ENCODE data around the gene RNF103.
"Not testable (repeated sequence)": the region's sequence is repeated elsewhere in the genome, so short reads cannot be mapped to it uniquely, and the experiment has no call there.

Gene RNF103

GRCh38 chr2:86593266-86593665 is 30.4 kb downstream of the RNF103 start:
- TF ChIP-seq, protein P1, sequence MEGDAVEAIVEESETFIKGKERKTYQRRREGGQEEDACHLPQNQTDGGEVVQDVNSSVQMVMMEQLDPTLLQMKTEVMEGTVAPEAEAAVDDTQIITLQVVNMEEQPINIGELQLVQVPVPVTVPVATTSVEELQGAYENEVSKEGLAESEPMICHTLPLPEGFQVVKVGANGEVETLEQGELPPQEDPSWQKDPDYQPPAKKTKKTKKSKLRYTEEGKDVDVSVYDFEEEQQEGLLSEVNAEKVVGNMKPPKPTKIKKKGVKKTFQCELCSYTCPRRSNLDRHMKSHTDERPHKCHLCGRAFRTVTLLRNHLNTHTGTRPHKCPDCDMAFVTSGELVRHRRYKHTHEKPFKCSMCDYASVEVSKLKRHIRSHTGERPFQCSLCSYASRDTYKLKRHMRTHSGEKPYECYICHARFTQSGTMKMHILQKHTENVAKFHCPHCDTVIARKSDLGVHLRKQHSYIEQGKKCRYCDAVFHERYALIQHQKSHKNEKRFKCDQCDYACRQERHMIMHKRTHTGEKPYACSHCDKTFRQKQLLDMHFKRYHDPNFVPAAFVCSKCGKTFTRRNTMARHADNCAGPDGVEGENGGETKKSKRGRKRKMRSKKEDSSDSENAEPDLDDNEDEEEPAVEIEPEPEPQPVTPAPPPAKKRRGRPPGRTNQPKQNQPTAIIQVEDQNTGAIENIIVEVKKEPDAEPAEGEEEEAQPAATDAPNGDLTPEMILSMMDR (IDR thresholded peaks at IDR 0.05; ENCODE audit: extremely low read depth, missing control alignments) = no peak
- no peak for DNase-seq (ENCODE audit: low spot score)

- TF ChIP-seq, protein P1 (IDR thresholded peaks at IDR 0.05; ENCODE audit: extremely low read depth, missing control alignments) = no peak
- no peak for DNase-seq (ENCODE audit: low spot score)
Measured at GRCh38 chr2:86592547-86593230, 31.0 kb downstream of the RNF103 start.

DNA sequence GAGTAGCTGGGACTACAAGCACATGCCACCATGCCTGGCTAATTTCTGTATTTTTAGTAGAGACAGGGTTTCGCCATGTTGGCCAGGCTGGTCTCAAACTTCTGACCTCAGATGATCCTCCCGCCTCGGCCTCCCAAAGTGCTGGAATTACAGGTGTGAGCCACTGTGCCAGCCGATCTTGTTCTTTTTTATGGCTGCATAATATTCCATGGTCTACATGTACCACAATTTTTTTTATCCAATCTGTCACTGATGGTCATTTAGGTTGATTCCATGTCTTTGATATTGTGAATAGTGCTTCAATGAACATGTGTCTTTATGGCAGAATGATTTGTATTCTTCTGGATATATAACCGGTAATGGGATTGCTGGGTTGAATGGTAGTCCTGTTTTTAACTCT is 34.0 kb downstream of the RNF103 start:
- DNase-seq (ENCODE audit: low spot score) = not testable (repeated sequence)

GRCh38 chr2:86584151-86584913 is 39.3 kb downstream of the RNF103 start:
- peak; percentile 31 for DNase-seq (ENCODE audit: low spot score)
- TF ChIP-seq, protein P1 (IDR thresholded peaks at IDR 0.05; ENCODE audit: extremely low read depth, missing control alignments) = no peak

DNA sequence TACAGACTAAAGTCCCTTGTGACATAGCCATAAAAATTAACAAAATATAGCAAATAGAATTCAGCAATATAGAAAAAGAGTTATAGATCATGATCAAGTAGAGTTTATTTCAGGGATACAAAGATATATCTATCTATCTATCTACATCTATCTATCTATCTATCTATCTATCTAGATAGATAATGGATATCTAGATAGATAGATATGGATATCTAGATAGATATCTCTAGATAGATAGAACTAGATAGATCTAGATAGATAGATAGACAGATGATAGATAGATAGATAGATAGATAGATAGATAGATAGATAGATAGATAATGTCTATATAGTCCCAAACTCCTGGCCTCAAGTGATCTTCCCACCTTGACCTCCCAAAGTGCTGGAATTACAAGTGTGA is 43.1 kb downstream of the RNF103 start:
- DNase-seq (ENCODE audit: low spot score) = no peak

DNA sequence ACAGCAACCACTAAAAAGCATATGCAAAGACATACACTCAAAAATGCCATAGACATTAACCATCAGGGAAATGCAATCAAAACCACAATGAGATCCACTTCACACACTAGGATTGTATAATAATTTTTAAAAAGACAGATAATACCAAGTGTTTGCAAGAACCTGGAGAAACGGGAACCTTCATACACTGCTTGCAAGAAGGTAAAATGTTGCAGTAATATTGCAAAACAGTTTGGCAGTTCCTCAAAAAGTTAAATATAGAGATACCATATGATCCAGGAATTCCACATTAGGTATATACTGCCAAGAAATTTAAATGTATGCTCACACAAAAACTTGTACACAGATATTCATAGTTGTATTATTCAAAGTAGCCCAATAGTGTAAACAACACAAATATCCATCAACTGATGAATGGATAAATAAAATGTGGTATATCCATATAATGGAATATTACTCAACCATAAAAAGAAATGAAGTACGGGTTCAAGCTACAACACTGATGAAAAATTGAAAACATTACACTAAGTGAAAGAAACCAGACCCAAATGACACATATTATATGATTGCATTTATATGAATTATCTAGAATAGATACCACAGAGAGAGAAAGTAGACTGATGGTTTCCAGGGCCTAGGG is 45.7 kb downstream of the RNF103 start:
- no peak for DNase-seq (ENCODE audit: low spot score)
- TF ChIP-seq, protein P1 (IDR thresholded peaks at IDR 0.05; ENCODE audit: extremely low read depth, missing control alignments) = no peak

More for the DNA sequence above, 43.1 kb downstream of the RNF103 start:
- TF ChIP-seq, protein P1 (IDR thresholded peaks at IDR 0.05; ENCODE audit: extremely low read depth, missing control alignments) = no peak

DNA sequence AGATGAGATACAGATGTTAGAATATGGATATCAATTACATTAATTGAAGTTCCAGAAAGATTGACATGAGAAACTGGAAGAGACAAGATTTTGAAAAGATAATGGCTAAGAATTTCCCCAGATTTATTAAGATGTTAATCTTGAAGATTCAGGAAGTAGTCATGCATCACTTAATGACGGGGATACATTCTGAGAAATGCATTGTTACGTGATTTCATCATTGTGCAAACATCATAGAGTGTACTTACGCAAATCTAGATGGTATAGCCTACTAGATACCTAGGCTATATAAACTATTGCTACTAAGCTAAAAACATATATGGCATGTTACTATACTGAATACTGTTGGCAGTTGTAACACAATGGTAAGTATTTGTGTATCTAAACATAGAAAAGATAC is 53.6 kb downstream of the RNF103 start:
- no peak for DNase-seq (ENCODE audit: low spot score)
- TF ChIP-seq, protein P1 (IDR thresholded peaks at IDR 0.05; ENCODE audit: extremely low read depth, missing control alignments) = no peak

All from GM20000 (cell line).